HG02840 (cell line): ENCODE results near the gene CDK14.
A peak's percentile ranks its signal among the peaks of the same experiment; 100 is the strongest.

Experiments
- ATAC-seq: cut with Tn5 transposase; IDR thresholded peaks from one replicate; pipeline ENCODE4 v1.9.1; 2021; ENCODE audit warnings: mild to moderate bottlenecking, moderate library complexity, moderate number of reproducible peaks; ENCODE audit not compliant: unreplicated experiment, low FRiP score

The CDK14 gene

DNA sequence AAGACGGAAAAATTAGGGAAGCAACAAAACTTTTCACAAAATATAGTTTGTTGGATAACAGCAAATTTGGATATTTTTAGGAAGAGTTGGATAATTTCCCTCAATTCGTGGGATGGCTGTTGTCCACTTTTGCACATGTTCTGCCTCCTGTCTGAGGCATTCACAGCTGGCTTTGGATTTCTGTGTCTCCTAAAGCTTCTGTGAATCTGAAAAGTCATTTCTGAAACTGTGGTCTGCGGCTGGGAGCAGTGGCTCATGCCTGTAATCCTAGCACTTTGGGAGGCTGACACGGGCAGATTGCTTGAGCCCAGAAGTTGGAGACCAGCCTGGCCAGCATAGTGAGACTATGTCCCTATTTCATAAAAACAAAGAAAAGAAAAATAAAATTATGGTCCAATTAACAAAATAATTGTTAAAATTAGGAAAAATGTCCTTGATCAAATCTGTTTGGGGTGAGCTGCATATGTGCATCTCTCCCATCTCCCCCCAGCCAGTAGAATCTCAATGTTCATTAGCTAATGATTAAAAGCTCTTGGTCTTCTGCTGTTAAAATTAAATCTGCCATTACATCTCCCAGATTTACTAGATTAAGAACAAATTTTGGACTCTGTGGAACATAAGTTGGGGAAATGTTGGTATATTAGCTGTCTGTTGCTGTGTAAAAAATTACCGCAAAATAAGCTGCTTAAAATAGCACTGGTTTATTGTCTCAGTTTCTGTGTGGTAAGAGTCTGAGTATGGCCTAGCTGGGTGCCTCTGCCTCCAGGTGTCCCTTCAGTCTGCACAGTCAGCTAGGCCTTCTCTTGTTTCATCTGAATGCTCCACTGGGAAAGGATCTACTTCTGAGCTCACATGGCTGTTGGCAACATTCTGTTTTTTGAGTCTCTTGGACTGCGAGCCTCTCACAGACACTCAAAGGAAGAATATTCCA is 336.1 kb downstream of the CDK14 start:
- peak; percentile 87 for ATAC-seq

DNA sequence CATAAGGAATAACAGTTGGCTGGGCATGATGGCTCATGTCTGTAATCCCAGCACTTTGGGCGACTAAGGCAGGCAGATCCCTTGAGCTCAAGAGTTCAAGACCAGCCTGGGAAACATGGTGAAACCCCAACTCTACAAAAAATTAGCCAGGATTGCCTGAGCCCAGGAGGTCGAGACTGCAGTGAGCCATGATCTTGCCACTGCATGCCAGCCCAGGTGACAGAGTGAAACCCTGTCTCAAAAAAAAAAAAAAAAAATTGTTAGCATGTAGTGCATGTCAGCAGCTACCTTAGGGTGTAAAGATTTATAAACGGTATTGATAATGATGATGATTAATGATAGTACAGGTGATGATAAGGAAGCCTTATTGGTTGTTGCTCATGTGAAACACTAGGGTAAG is 336.9 kb downstream of the CDK14 start:
- ATAC-seq: no peak

DNA sequence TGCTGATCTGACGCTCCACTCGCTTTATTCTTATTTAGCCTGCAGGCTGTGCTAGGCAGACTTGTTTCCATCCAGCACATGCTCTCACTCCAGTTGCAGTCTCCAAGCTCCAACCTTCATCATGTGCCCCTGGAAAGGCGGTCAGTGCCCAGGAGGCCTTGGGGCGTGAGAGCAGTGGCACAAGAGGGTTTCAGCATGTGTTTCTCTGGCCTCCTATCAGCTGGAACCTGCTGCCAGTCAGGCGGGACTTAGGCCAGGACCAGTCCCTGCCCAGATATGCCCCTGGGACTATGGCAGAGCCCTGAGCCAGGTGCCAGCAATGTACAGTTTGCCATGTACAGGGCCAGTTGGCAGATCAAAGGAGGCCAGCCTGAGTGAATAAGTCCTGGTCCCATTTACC is 337.9 kb downstream of the CDK14 start:
- ATAC-seq: no peak

- ATAC-seq: no peak
These were observed 342.2 kb downstream of the CDK14 start for GRCh38 chr7:90938371-90938770.

DNA sequence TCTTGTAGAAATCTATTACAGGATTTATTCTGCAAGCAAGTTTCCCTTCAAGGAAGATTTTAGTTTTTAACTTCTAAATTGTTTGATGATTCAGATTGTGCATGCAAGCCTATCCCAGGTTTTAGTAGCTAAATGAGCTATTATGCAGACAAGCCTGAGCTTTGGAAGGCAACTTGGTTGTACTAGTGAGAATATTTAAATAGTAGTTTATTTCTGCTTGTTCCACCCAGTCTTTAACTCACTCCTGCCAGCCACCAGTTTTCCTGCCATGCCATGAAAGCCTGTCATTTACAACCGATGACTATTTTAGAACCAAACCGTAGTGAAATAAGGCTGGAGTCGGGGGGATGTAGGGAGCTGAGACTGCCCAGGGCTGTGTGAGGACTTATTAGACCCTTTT is 343.5 kb downstream of the CDK14 start:
- ATAC-seq: no peak

- ATAC-seq: no peak
These were observed 347.9 kb downstream of the CDK14 start for GRCh38 chr7:90944021-90944420.

GRCh38 chr7:90945104-90945787 is 349.1 kb downstream of the CDK14 start:
- ATAC-seq: no peak

DNA sequence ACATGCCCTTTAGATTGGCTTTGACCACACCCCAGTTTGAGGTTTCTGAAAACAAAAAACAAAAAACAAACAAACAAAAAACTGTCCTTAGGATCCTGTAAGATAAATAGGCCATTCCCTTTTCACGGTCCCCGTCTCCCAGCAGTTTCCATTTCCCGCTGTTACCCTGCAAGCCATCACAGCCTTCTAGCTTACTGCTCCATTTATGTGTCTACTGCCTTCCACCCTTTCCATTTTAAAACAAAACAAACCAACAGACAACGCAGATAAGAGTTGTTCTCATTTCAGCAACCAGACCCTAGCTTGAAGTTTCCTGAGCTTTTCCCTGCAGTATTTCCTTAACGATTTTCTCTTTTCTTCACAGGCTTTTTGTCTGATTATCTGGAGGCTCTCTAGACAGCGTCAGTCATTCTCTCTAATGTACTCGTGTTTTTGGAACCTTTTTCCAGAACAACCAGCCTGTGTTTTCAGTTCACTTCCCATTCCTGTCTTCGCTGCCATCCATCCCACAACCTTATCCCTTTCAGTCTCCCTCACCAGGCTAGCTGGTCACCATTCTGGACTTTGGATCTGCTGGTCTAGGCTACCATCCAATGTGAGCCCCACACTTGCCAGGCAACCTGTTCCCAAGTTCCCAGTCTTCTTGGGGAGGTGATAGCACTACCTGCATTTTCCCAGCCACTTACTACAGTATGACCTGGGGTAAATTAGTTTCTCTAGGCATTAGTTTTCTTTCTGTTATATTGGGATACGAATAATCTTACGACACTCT is 350.8 kb downstream of the CDK14 start:
- no peak for ATAC-seq

DNA sequence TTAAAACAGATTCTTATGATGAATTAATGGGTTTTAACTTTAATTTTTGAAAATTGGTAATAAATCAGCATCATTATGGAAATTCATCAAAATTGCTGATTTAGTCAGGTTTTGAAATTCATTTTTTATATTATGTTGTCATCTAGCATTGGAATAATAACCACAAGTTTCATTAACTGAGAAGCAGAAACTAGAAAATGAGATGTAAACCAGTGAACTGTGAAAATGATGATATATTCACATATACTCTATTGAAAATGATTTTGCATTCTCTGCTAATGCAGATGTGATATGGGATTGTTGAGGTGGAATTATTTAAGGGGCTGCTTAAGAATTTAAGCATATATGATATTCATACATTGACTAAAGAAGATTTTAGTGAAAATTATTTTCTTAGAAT is 352.0 kb downstream of the CDK14 start:
- no peak for ATAC-seq

- no peak for ATAC-seq
These were observed 355.1 kb downstream of the CDK14 start for GRCh38 chr7:90951229-90951628.

- no peak for ATAC-seq
These were observed 356.1 kb downstream of the CDK14 start for GRCh38 chr7:90951986-90952954.

DNA sequence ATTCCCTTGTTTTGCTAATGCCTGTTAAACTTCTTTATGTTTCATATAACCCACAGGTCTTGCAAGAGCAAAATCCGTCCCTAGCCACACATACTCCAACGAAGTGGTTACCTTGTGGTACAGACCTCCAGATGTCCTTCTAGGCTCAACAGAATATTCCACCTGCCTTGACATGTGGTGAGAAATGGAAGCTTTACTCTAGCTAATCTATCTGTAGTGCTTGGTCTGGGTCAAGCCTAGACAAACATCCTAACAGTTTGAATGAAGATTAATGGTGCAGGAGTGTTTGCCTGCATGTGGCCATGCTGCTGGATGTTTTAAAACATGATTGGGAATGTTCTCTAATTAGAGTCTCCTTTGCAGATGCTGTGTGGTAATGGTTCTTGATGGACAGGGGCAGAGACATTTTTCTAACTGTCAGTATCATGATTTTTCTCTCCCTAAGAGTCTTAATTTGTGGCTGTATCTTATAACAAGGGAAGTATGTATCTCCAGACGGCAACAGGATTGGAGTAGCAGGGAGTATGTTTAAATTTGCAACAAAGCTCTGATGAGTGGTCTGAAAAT is 359.6 kb downstream of the CDK14 start:
- no peak for ATAC-seq

DNA sequence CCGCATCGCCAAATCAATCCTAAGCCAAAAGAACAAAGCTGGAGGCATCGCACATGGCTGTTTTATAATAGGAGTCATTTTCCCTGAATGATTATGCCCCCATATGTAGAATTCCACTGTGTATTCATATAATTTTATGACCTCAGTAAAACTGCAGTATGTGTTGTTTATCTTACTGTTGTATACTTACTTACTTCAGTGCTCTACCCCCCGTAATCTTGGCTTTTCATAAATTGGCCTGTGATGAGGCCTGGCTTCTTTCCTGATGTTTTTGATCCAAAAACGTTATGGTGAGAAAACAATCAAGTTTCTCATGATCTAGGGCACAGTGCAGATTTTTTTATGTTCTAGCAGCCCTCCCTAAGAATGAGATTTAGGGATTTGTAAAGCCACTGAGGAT is 361.8 kb downstream of the CDK14 start:
- ATAC-seq: no peak

GRCh38 chr7:90958647-90959046 is 362.5 kb downstream of the CDK14 start:
- ATAC-seq: no peak

GRCh38 chr7:90961037-90961725 is 365.1 kb downstream of the CDK14 start:
- no peak for ATAC-seq

DNA sequence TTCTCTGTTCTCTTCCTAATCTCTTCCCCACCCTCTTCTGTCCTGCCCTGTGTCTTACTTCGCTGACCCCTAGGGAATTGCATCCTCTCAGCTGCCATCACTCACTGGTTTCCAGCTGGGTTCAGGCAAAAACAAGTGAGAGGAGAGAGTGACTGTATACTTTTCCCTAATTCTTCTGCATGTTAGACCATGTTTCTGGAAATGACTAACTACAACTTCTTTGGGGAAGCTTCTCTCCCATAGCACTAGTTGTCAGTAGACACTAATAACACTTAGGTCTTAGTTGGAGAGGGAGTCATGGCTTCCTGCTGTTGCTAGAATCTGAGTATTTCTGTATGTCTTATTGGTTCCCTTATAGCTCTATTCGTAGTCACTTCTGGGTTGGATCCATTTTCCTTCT is 369.1 kb downstream of the CDK14 start:
- ATAC-seq: no peak

GRCh38 chr7:90966346-90966745 is 370.2 kb downstream of the CDK14 start:
- ATAC-seq: no peak

GRCh38 chr7:90968871-90969270 is 372.8 kb downstream of the CDK14 start:
- no peak for ATAC-seq
